ENCODE measurements around the gene MUC4.

Gene MUC4

DNA sequence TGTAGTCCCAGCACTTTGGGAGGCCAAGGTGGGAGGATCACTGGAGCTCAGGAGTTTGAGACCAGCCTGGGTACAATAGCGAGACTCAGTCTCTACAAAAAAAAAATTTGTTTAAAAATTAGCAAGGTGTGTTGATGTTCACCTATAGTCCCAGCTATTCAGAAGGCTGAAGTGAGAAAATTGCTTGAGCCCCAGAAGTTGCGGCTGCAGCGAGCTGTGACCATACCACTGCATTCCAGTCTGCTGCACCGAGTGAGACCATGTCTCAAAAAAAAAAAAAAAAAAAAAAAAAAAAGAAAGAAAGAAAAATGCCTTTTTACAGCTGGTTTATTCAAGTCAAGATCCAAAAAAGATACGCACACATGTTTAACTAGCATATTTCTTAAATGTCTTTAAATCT is 108.0 kb downstream of the MUC4 start:
- no peak overlapping the region for H3K9ac ChIP-seq (ENCODE audit: low read depth, low read length, poor library complexity, severe bottlenecking)
- peaks cover 5% of the 10 kb centered on the region; the same call in 1 of the 2 replicates for H3F3A ChIP-seq (ENCODE audit: low read depth)
- H2AFZ ChIP-seq (ENCODE audit: low read length), result no peak overlapping the region
- TF ChIP-seq, protein P1, sequence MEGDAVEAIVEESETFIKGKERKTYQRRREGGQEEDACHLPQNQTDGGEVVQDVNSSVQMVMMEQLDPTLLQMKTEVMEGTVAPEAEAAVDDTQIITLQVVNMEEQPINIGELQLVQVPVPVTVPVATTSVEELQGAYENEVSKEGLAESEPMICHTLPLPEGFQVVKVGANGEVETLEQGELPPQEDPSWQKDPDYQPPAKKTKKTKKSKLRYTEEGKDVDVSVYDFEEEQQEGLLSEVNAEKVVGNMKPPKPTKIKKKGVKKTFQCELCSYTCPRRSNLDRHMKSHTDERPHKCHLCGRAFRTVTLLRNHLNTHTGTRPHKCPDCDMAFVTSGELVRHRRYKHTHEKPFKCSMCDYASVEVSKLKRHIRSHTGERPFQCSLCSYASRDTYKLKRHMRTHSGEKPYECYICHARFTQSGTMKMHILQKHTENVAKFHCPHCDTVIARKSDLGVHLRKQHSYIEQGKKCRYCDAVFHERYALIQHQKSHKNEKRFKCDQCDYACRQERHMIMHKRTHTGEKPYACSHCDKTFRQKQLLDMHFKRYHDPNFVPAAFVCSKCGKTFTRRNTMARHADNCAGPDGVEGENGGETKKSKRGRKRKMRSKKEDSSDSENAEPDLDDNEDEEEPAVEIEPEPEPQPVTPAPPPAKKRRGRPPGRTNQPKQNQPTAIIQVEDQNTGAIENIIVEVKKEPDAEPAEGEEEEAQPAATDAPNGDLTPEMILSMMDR (conservative IDR thresholded peaks at IDR 0.05; ENCODE audit: low read length), result no peak
- no peak for TF ChIP-seq EZH2phosphoT487 (IDR thresholded peaks at IDR 0.05; ENCODE audit: borderline replicate concordance)
- no peaks in the 10 kb centered on the region for H3K4me1 ChIP-seq (ENCODE audit: insufficient read depth, low read length, poor library complexity, severe bottlenecking)
- H3K27me3 ChIP-seq (ENCODE audit: insufficient read depth, low read length, poor library complexity, severe bottlenecking), result no peaks in the 10 kb centered on the region
- H3K4me2 ChIP-seq (ENCODE audit: low read depth, low read length, poor library complexity, severe bottlenecking), result no peak overlapping the region
- no peak overlapping the region for H3K4me3 ChIP-seq (ENCODE audit: low read length, poor library complexity, severe bottlenecking)
- H3K36me3 ChIP-seq (ENCODE audit: insufficient read depth, low read length), result peaks cover 6% of the 10 kb centered on the region; the same call in 1 of the 2 replicates
- H3K9me3 ChIP-seq (ENCODE audit: insufficient read depth, low read depth, low read length), result no peaks in the 10 kb centered on the region
- H3K9me2 ChIP-seq (replicated peaks; ENCODE audit: low read depth, low read length), result no peaks in the 10 kb centered on the region
- H3K79me2 ChIP-seq (ENCODE audit: insufficient read depth, low read length), result no peaks in the 10 kb centered on the region
- H4K20me1 ChIP-seq (ENCODE audit: insufficient read depth, low read length, poor library complexity, severe bottlenecking), result no peaks in the 10 kb centered on the region

DNA sequence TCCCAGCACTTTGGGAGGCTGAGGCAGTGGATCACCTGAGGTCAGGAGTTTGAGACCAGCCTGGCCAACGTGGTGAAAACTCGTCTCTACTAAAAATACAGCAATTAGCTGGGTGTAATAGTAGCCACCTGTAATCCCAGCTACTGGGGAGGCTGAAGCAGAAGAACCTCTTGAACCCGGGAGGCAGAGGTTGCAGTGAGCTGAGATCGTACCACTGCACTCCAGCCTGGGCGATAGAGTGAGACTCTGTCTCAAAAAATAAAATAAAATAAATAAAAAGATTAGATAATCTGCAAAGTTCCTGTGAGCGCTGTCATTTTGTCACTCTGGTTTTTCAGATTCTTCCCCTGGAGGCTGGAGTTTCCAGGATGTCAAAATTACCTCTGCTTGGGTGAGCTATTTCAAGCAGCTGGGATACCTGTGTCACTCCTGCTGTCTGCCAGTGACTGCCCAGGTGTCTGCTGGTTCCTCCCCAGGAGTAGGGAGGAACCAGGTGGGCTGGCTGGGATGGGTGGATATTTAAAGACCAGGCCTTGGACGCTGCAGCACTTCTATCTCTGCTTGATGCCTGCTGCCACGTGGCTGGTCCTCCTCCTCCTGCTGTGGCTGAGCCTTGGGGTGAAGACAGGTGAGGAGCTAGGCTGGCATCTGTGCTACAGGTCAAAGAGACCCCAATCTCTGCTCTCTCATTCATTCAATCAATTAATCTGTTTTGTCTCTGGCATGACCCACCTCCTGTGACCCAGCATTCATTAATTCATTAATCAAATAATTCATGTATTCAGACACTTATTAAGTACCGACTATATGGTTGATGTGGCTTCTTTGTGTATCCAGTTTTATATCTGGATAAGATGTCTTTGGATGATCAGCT is 110.5 kb downstream of the MUC4 start:
- H3K9me3 ChIP-seq (ENCODE audit: insufficient read depth, low read depth, low read length), result no peaks in the 10 kb centered on the region
- peaks cover 6% of the 10 kb centered on the region; the same call in 1 of the 2 replicates for H3K36me3 ChIP-seq (ENCODE audit: insufficient read depth, low read length)
- no peaks in the 10 kb centered on the region for H3K27me3 ChIP-seq (ENCODE audit: insufficient read depth, low read length, poor library complexity, severe bottlenecking)
- no peak overlapping the region for H3K9ac ChIP-seq (ENCODE audit: low read depth, low read length, poor library complexity, severe bottlenecking)
- peaks cover 5% of the 10 kb centered on the region; the same call in 1 of the 2 replicates for H3F3A ChIP-seq (ENCODE audit: low read depth)
- H3K4me2 ChIP-seq (ENCODE audit: low read depth, low read length, poor library complexity, severe bottlenecking), result no peak overlapping the region
- H3K4me3 ChIP-seq (ENCODE audit: low read length, poor library complexity, severe bottlenecking), result no peak overlapping the region
- TF ChIP-seq, protein P1 (conservative IDR thresholded peaks at IDR 0.05; ENCODE audit: low read length), result no peak
- H3K4me1 ChIP-seq (ENCODE audit: insufficient read depth, low read length, poor library complexity, severe bottlenecking), result no peaks in the 10 kb centered on the region
- H3K79me2 ChIP-seq (ENCODE audit: insufficient read depth, low read length), result no peaks in the 10 kb centered on the region
- H3K9me2 ChIP-seq (replicated peaks; ENCODE audit: low read depth, low read length), result no peaks in the 10 kb centered on the region
- H4K20me1 ChIP-seq (ENCODE audit: insufficient read depth, low read length, poor library complexity, severe bottlenecking), result no peaks in the 10 kb centered on the region
- H2AFZ ChIP-seq (ENCODE audit: low read length), result no peak overlapping the region

DNA sequence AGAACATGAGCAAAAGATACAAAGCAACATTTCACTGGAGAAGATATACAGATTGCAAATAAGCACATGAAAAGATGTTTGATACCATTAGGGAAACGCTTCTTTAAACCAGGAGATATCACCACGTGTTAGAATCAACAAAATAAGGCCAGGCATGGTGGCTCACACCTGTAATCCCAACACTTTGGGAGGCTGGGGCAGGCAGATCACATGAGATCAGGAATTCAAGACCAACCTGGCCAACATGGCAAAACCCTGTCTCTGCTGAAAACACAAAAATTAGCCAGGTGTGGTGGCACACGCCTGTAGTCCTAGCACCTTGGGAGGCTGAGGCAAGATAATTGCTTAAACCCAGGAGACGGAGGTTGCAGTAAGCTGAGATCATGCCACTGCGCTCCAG is 111.4 kb downstream of the MUC4 start:
- no peaks in the 10 kb centered on the region for H3K4me1 ChIP-seq (ENCODE audit: insufficient read depth, low read length, poor library complexity, severe bottlenecking)
- no peak for TF ChIP-seq EZH2phosphoT487 (IDR thresholded peaks at IDR 0.05; ENCODE audit: borderline replicate concordance)
- no peak overlapping the region for H3K4me2 ChIP-seq (ENCODE audit: low read depth, low read length, poor library complexity, severe bottlenecking)
- peaks cover 6% of the 10 kb centered on the region; the same call in 1 of the 2 replicates for H3K36me3 ChIP-seq (ENCODE audit: insufficient read depth, low read length)
- no peaks in the 10 kb centered on the region for H4K20me1 ChIP-seq (ENCODE audit: insufficient read depth, low read length, poor library complexity, severe bottlenecking)
- H3K27me3 ChIP-seq (ENCODE audit: insufficient read depth, low read length, poor library complexity, severe bottlenecking), result no peaks in the 10 kb centered on the region
- no peak overlapping the region for H3K9ac ChIP-seq (ENCODE audit: low read depth, low read length, poor library complexity, severe bottlenecking)
- H3K79me2 ChIP-seq (ENCODE audit: insufficient read depth, low read length), result no peaks in the 10 kb centered on the region
- H3K4me3 ChIP-seq (ENCODE audit: low read length, poor library complexity, severe bottlenecking), result no peak overlapping the region
- H2AFZ ChIP-seq (ENCODE audit: low read length), result no peak overlapping the region
- H3F3A ChIP-seq (ENCODE audit: low read depth), result peaks cover 5% of the 10 kb centered on the region; the same call in 1 of the 2 replicates
- H3K9me2 ChIP-seq (replicated peaks; ENCODE audit: low read depth, low read length), result no peaks in the 10 kb centered on the region
- no peaks in the 10 kb centered on the region for H3K9me3 ChIP-seq (ENCODE audit: insufficient read depth, low read depth, low read length)
